ENCODE data around the gene BPHL. TPM values are rescaled to one million over a fixed set of nuclear protein-coding genes. Genes with fewer than 3 reads are reported as not detected.
"Not testable (repeated sequence)": the region's sequence is repeated elsewhere in the genome, so short reads cannot be mapped to it uniquely, and the experiment has no call there.

Gene BPHL
- total RNA-seq, 1 donor from 2014 or later = 12.7 TPM

GRCh38 chr6:3137057-3137777, 18.7 kb downstream of the BPHL start:
- Histone ChIP-seq H3K27me3 (ENCODE audit: low read depth) (no peaks in the 10 kb centered on the region), H3K4me3 (no peak overlapping the region), H3K4me1 (peaks cover 16% of the 10 kb centered on the region), H3K36me3 (peaks cover 35% of the 10 kb centered on the region), H3K27ac (no peak overlapping the region), H3K9me3 (no peaks in the 10 kb centered on the region)
- intact Hi-C loops (cut with DNase I) = no loop called here
- TF ChIP-seq CTCF (IDR thresholded peaks at IDR 0.05) = no peak
- ATAC-seq (no peak), DNase-seq (no peak)

- H3K27me3 ChIP-seq (ENCODE audit: low read depth); H3K9me3 ChIP-seq; H3K4me3 ChIP-seq; DNase-seq; H3K27ac ChIP-seq; ATAC-seq; intact Hi-C loops (cut with DNase I): not testable (repeated sequence)
- H3K4me1 ChIP-seq = peaks cover 16% of the 10 kb centered on the region
- H3K36me3 ChIP-seq = peaks cover 38% of the 10 kb centered on the region
Measured at GRCh38 chr6:3137873-3138272, 19.4 kb downstream of the BPHL start.

- Histone ChIP-seq H3K4me1 (peaks cover 16% of the 10 kb centered on the region), H3K27me3 (ENCODE audit: low read depth) (no peaks in the 10 kb centered on the region), H3K27ac (no peak overlapping the region), H3K36me3 (peaks cover 43% of the 10 kb centered on the region), H3K4me3 (no peak overlapping the region), H3K9me3 (no peaks in the 10 kb centered on the region)
- peak in 1 of 2 donors; percentile 9 for ATAC-seq
- DNase-seq = no peak
- no peak for TF ChIP-seq CTCF (IDR thresholded peaks at IDR 0.05)
- intact Hi-C loops (cut with DNase I) = no loop called here
Measured at GRCh38 chr6:3138341-3138740, 19.8 kb downstream of the BPHL start.

GRCh38 chr6:3139090-3139903, 20.8 kb downstream of the BPHL start:
- intact Hi-C loops (cut with DNase I) = no loop called here
- Histone ChIP-seq H3K27ac (peak overlapping the region; percentile 1), H3K4me3 (no peak overlapping the region), H3K27me3 (ENCODE audit: low read depth) (no peaks in the 10 kb centered on the region), H3K9me3 (no peaks in the 10 kb centered on the region), H3K36me3 (peaks cover 47% of the 10 kb centered on the region), H3K4me1 (peaks cover 16% of the 10 kb centered on the region)
- peak; percentile 61 for DNase-seq
- peak; percentile 88 to 93 for ATAC-seq
- TF ChIP-seq CTCF (IDR thresholded peaks at IDR 0.05) = no peak

- no peak overlapping the region for H3K4me3 ChIP-seq
- TF ChIP-seq CTCF (IDR thresholded peaks at IDR 0.05) = no peak
- intact Hi-C loops (cut with DNase I) = no loop called here
- DNase-seq (no peak), ATAC-seq (no peak)
- H3K27me3 ChIP-seq (ENCODE audit: low read depth) = no peaks in the 10 kb centered on the region
- H3K4me1 ChIP-seq = peaks cover 16% of the 10 kb centered on the region
- peak overlapping the region; percentile 1 for H3K27ac ChIP-seq
- no peaks in the 10 kb centered on the region for H3K9me3 ChIP-seq
- peaks cover 47% of the 10 kb centered on the region for H3K36me3 ChIP-seq
Measured at GRCh38 chr6:3140201-3140600, 21.7 kb downstream of the BPHL start.

GRCh38 chr6:3142536-3142935, 24.0 kb downstream of the BPHL start:
- no peak for ATAC-seq
- Histone ChIP-seq H3K27ac (no peak overlapping the region), H3K4me3 (no peak overlapping the region), H3K36me3 (peaks cover 45% of the 10 kb centered on the region), H3K27me3 (ENCODE audit: low read depth) (no peaks in the 10 kb centered on the region), H3K4me1 (peaks cover 16% of the 10 kb centered on the region), H3K9me3 (no peaks in the 10 kb centered on the region)
- no peak for DNase-seq
- TF ChIP-seq CTCF (IDR thresholded peaks at IDR 0.05) = no peak
- intact Hi-C loops (cut with DNase I) = no loop called here

All from lower lobe of right lung (tissue), 2 donors.